HepG2 (cell line): Measurements from ENCODE around the gene BLCAP. TPM values are rescaled to one million over a fixed set of nuclear protein-coding genes. Genes with fewer than 3 reads are reported as not detected.

Experiments used
- ADNP ChIP-seq: sonication (generic); formaldehyde crosslinking; IDR thresholded peaks from 2 replicates; pipeline ENCODE4 v1.4.0; 2020; ENCODE audit warnings: missing genetic modification reagents
- ELF3 ChIP-seq: IDR thresholded peaks from 2 replicates; pipeline ENCODE4 v1.6.1; 2016; ENCODE audit warnings: missing genetic modification reagents, missing compliant biosample characterization
- FIP1L1 ChIP-seq: fragments of 200-400 bp; formaldehyde crosslinking; IDR thresholded peaks from 2 replicates; pipeline ENCODE4 v1.6.1; 2018; ENCODE audit warnings: low read depth, mild to moderate bottlenecking, low read length, moderate library complexity, borderline replicate concordance; ENCODE audit not compliant: insufficient read depth
- FOXP1 ChIP-seq, 2 experiments: fragments of 450-650 bp in 1 of 2; IDR thresholded peaks; 2 replicates each; pipeline ENCODE4 v1.6.1; 2017 to 2018; ENCODE audit warnings: antibody characterized with exemption in 1 of 2
- IKZF1 ChIP-seq: fragments of 450-650 bp; IDR thresholded peaks from 2 replicates; pipeline ENCODE4 v1.7.1; 2016
- ISL2 ChIP-seq: sonication (generic); formaldehyde crosslinking; IDR thresholded peaks from 2 replicates; pipeline ENCODE4 v1.5.0; 2020; ENCODE audit warnings: missing genetic modification reagents
- MYC ChIP-seq: sonication (generic); formaldehyde crosslinking; IDR thresholded peaks from 2 replicates; pipeline ENCODE4 v1.9.0; 2021; ENCODE audit warnings: missing genetic modification reagents, borderline replicate concordance
- NFYC ChIP-seq: IDR thresholded peaks from 2 replicates; pipeline ENCODE4 v1.6.1; 2016; ENCODE audit warnings: missing genetic modification reagents, missing compliant biosample characterization
- NR2F6 ChIP-seq, 2 experiments: IDR thresholded peaks; 2 replicates each; pipeline ENCODE4 v1.6.1; 2016; ENCODE audit warnings: antibody characterized with exemption in 1 of 2, mild to moderate bottlenecking in 1 of 2
- PHF8 ChIP-seq: sonication (generic); formaldehyde crosslinking; IDR thresholded peaks from 2 replicates; pipeline ENCODE4 v1.5.0; 2020; ENCODE audit warnings: missing genetic modification reagents
- POLR2A ChIP-seq, 2 experiments: IDR thresholded peaks; 2 replicates each; pipeline ENCODE4 v1.6.1; 2011; ENCODE audit warnings: low read depth in 2 of 2, low read length in 2 of 2, mild to moderate bottlenecking in 1 of 2, moderate library complexity in 1 of 2; ENCODE audit not compliant: insufficient read depth in 1 of 2
- TGIF2 ChIP-seq: IDR thresholded peaks from 2 replicates; pipeline ENCODE4 v1.6.1; 2016; ENCODE audit warnings: control low read depth, missing compliant biosample characterization
- ZIK1 ChIP-seq: sonication (generic); formaldehyde crosslinking; IDR thresholded peaks from 2 replicates; pipeline ENCODE4 v1.5.0; 2020; ENCODE audit warnings: mild to moderate bottlenecking, low read depth, missing genetic modification reagents, borderline replicate concordance
- ZNF12 ChIP-seq: sonication (generic); formaldehyde crosslinking; IDR thresholded peaks from 2 replicates; pipeline ENCODE4 v1.5.0; 2020; ENCODE audit warnings: missing genetic modification reagents
- ZNF232 ChIP-seq: sonication (generic); formaldehyde crosslinking; IDR thresholded peaks from 2 replicates; pipeline ENCODE4 v1.4.0; 2020; ENCODE audit warnings: missing genetic modification reagents, borderline replicate concordance
- ZNF646 ChIP-seq: sonication (generic); formaldehyde crosslinking; IDR thresholded peaks from 2 replicates; pipeline ENCODE4 v1.9.0; 2021; ENCODE audit warnings: mild to moderate bottlenecking, missing genetic modification reagents
- ZNF678 ChIP-seq: sonication (generic); formaldehyde crosslinking; IDR thresholded peaks from 2 replicates; pipeline ENCODE4 v1.4.0; 2020; ENCODE audit warnings: mild to moderate bottlenecking, missing genetic modification reagents
- polyA plus RNA-seq, 8 experiments: library from polyadenylated mRNA; depleted of rRNA in 3 of 8; stranded (reverse) in 7 of 8; unstranded in 1 of 8; fragments of >200 nt; fragmentation: Illumina TruSeq in 4 of 8; extraction: Trizol in 4 of 8; gene quantifications; 2 replicates each; pipeline versions ENCODE4 v1.2.1 to v1.2.3, GENCODE V29; 2011 to 2016; ENCODE audit warnings: low read depth in 4 of 8, missing spikeins in 1 of 8, mixed read lengths in 1 of 8; ENCODE audit not compliant: insufficient read depth in 1 of 8
- total RNA-seq, 5 experiments: library from RNA; depleted of rRNA; stranded (reverse); fragments of >200 nt; fragmentation: Illumina TruSeq; extraction: Trizol; gene quantifications; 2 replicates each; pipeline ENCODE4 v1.2.3, GENCODE V29; 2016; ENCODE audit warnings: low read depth in 1 of 5
- TF ChIP-seq, protein P1 (sequence below): sonication (generic); formaldehyde crosslinking; IDR thresholded peaks from 2 replicates; pipeline ENCODE4 v1.4.0; 2020; ENCODE audit warnings: mild to moderate bottlenecking, missing genetic modification reagents
- TF ChIP-seq, protein P2 (sequence below): sonication (generic); formaldehyde crosslinking; conservative IDR thresholded peaks from 2 replicates; pipeline ENCODE4 v1.4.0; 2020; ENCODE audit warnings: missing genetic modification reagents
- TF ChIP-seq, protein P3 (sequence below): sonication (generic); formaldehyde crosslinking; IDR thresholded peaks from 2 replicates; pipeline ENCODE4 v1.8.1; 2023; ENCODE audit warnings: mild to moderate bottlenecking, moderate library complexity, missing genetic modification reagents

Gene BLCAP
- total and polyA plus RNA-seq, 2 of the 13 experiments (the other 11 are each of a cell fraction or from before 2014, with no cell fraction given) = 52.4 to 86.8 TPM

- TF ChIP-seq, protein P1, sequence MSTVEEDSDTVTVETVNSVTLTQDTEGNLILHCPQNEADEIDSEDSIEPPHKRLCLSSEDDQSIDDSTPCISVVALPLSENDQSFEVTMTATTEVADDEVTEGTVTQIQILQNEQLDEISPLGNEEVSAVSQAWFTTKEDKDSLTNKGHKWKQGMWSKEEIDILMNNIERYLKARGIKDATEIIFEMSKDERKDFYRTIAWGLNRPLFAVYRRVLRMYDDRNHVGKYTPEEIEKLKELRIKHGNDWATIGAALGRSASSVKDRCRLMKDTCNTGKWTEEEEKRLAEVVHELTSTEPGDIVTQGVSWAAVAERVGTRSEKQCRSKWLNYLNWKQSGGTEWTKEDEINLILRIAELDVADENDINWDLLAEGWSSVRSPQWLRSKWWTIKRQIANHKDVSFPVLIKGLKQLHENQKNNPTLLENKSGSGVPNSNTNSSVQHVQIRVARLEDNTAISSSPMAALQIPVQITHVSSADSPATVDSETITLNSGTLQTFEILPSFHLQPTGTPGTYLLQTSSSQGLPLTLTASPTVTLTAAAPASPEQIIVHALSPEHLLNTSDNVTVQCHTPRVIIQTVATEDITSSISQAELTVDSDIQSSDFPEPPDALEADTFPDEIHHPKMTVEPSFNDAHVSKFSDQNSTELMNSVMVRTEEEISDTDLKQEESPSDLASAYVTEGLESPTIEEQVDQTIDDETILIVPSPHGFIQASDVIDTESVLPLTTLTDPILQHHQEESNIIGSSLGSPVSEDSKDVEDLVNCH (CRISPR knock-in tag) = 0 out of 2 replicates have a peak, but pooled peaks have one; percentile 54
- TF ChIP-seq, protein P2, sequence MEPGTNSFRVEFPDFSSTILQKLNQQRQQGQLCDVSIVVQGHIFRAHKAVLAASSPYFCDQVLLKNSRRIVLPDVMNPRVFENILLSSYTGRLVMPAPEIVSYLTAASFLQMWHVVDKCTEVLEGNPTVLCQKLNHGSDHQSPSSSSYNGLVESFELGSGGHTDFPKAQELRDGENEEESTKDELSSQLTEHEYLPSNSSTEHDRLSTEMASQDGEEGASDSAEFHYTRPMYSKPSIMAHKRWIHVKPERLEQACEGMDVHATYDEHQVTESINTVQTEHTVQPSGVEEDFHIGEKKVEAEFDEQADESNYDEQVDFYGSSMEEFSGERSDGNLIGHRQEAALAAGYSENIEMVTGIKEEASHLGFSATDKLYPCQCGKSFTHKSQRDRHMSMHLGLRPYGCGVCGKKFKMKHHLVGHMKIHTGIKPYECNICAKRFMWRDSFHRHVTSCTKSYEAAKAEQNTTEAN (CRISPR knock-in tag) = 0 out of 2 replicates have a peak, but pooled peaks have one; percentile 43
- TF ChIP-seq MYC = peak; percentile 68
- peak; percentile 81; the same call in 1 of the 2 replicates for TF ChIP-seq ZNF232 (CRISPR knock-in tag)
- no peak for TF ChIP-seq ZNF646 (CRISPR knock-in tag)
- TF ChIP-seq ZIK1 = no peak
- 0 out of 2 replicates have a peak, but pooled peaks have one; percentile 51 for TF ChIP-seq TGIF2 (CRISPR knock-in tag)
- no peak for TF ChIP-seq IKZF1
- 0 out of 4 replicates have a peak, but pooled peaks of 1 of the 2 experiments have one; percentile 59 for TF ChIP-seq POLR2A (IDR thresholded peaks at IDR 0.05; ENCODE audit: insufficient read depth in 1 of 2, low read depth in 2 of 2, low read length in 2 of 2)
- TF ChIP-seq FOXP1 (IDR thresholded peaks at IDR 0.05) = no peak
- peak; percentile 70 for TF ChIP-seq FOXP1 (CRISPR knock-in tag; IDR thresholded peaks at IDR 0.05)
- TF ChIP-seq, protein P3, sequence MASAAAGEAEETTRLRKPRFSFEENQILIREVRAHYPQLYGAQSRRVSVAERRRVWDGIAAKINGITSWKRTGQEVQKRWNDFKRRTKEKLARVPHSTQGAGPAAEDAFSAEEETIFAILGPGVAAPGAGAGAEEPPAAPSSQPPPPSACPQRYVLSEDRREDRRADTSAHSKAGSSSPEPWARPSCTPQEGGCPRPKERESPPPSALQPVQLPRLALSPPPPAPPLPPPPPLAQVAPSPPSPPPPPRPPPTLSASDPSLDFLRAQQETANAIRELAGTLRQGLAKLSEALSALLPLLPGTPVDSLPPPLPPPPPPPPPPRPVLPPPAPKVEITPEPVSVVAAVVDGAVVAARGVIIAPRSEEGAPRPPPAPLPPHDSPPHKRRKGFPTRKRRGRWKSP (CRISPR knock-in tag) = no peak
- peak; percentile 67; the same call in 1 of the 2 replicates for TF ChIP-seq ZNF678 (CRISPR knock-in tag)
- TF ChIP-seq NFYC (CRISPR knock-in tag) = no peak
- TF ChIP-seq PHF8 (CRISPR knock-in tag) = no peak
- peak; percentile 54; the same call in 1 of the 2 replicates for TF ChIP-seq ZNF12 (CRISPR knock-in tag)
- TF ChIP-seq ISL2 (CRISPR knock-in tag) = no peak
- peak; percentile 51; the same call in 1 of the 2 replicates for TF ChIP-seq NR2F6 (IDR thresholded peaks at IDR 0.05)
- peak; percentile 65; the same call in 1 of the 2 replicates for TF ChIP-seq NR2F6 (CRISPR knock-in tag; IDR thresholded peaks at IDR 0.05)
- TF ChIP-seq ELF3 (CRISPR knock-in tag) = peak; percentile 93
- TF ChIP-seq ADNP (CRISPR knock-in tag) = no peak
- no peak for TF ChIP-seq FIP1L1
Measured at GRCh38 chr20:37526238-37526838, 1.3 kb downstream of the BLCAP start (continued).
